HL-60 (cell line): ENCODE measurements around the gene RNF145.

Source experiments
- DNase-seq, 2 experiments: peaks; one replicate each; pipeline ENCODE4 v3.0.0-alpha.2; 2010 to 2020; ENCODE audit warnings: low read depth in 1 of 2, low spot score in 1 of 2
- H3K27ac ChIP-seq: fragments of 250-450 bp; sonication (Bioruptor Pico); replicated peaks from 2 replicates; pipeline ENCODE4 v1.5.1; 2020; ENCODE audit warnings: mild to moderate bottlenecking, moderate library complexity
- H3K27me3 ChIP-seq: fragments of 250-450 bp; sonication (Bioruptor Pico); 2 replicates; pipeline ENCODE4 v1.5.1; 2021; ENCODE audit warnings: mild to moderate bottlenecking, moderate library complexity; ENCODE audit not compliant: insufficient read depth, poor library complexity, severe bottlenecking
- H3K4me3 ChIP-seq: replicated peaks from 2 replicates; pipeline ENCODE4 v1.5.1; 2011; ENCODE audit warnings: mild to moderate bottlenecking, control low read depth, low read length; ENCODE audit not compliant: insufficient read depth
- CTCF ChIP-seq: IDR thresholded peaks from one replicate; pipeline ENCODE4 v1.5.1; 2011; ENCODE audit warnings: low read length, control low read depth, inconsistent platforms; ENCODE audit not compliant: insufficient read depth
- GABPA ChIP-seq: IDR thresholded peaks from 2 replicates; pipeline ENCODE4 v1.6.1; 2012; ENCODE audit warnings: low read depth
- POLR2AphosphoS5 ChIP-seq: IDR thresholded peaks from 2 replicates; pipeline ENCODE4 v1.6.1; 2012; ENCODE audit warnings: low read depth
- REST ChIP-seq: IDR thresholded peaks from 2 replicates; pipeline ENCODE4 v1.6.1; 2012; ENCODE audit warnings: low read depth; ENCODE audit not compliant: insufficient replicate concordance
- SPI1 ChIP-seq: IDR thresholded peaks from 2 replicates; pipeline ENCODE4 v1.6.1; 2012; ENCODE audit warnings: low read depth, mild to moderate bottlenecking, borderline replicate concordance

The RNF145 gene

DNA sequence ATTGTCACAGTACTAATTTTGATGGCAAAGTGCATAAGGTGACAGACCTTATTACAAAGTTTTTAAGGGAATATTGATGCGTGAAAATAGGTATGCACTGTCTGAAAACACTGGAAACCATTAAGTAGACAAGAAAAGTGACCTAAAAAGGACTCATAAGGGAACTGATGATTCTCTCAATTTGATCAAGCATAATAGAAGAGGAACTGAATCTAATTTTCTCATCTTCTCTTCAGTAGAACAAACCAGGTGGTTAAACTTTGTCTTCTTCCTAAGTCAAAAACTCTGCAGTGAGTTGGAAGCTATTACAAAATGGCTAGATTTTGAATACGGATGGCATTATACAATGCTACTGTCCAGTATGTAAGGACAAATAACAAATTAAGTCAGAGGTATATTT lies 53.4 kb downstream of the RNF145 start:
- no peak for DNase-seq
- no peaks in the 10 kb centered on the region for H3K27me3 ChIP-seq
- no peak for TF ChIP-seq SPI1
- no peak for TF ChIP-seq GABPA
- no peak for TF ChIP-seq REST
- no peak for TF ChIP-seq POLR2AphosphoS5
- TF ChIP-seq CTCF = no peak
- H3K27ac ChIP-seq = no peak overlapping the region
- H3K4me3 ChIP-seq = no peak overlapping the region

DNA sequence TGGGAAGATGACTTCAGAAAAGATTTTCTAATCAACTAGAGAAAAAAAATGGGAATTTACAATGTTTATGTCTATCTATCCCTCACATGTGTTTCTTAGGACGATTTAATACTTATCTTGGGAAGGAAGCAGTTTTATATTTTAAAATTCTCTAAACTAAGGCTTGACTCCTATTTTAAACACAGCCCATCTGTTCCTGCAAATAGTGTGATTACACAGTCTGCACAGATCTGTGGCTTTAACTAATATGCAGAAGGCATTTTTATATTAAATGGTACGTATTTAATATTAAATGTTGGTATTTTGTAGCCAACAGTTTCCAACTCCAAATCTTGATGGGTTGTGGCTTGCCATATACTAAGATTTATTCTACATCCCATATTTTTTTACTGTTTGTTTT lies 56.5 kb downstream of the RNF145 start:
- TF ChIP-seq POLR2AphosphoS5 (no peak), SPI1 (no peak)
- Histone ChIP-seq H3K27ac (no peak overlapping the region), H3K4me3 (no peak overlapping the region), H3K27me3 (peaks cover 2% of the 10 kb centered on the region)
- DNase-seq = no peak

GRCh38 chr5:159149085-159149484 lies 60.3 kb downstream of the RNF145 start:
- H3K27ac ChIP-seq = no peak overlapping the region
- TF ChIP-seq POLR2AphosphoS5 (no peak), CTCF (no peak)

DNA sequence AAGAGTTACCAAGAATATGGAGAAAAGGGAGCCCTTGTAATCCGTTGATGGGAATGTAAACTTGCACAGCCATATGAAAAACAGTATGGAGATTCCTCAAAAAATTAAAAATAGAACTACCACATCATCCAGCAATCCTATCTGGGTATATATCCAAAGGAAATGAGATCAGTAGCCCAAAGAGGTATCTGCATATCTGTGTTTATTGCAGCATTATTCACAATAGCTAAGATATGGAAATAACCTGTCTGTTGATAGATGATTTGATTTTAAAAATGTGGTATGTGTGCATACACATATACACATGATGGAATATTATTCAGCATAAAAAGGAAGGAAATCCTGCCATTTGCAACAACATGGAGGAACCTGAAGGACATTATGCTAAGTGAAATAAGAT lies 61.4 kb downstream of the RNF145 start:
- DNase-seq = no peak
- Histone ChIP-seq H3K27ac (no peak overlapping the region), H3K4me3 (no peak overlapping the region), H3K27me3 (peaks cover 4% of the 10 kb centered on the region)
- TF ChIP-seq POLR2AphosphoS5 (no peak), REST (no peak), SPI1 (no peak), GABPA (no peak), CTCF (no peak)

More at GRCh38 chr5:159149085-159149484, 60.3 kb downstream of the RNF145 start:
- DNase-seq = no peak
- H3K4me3 ChIP-seq = no peak overlapping the region
- H3K27me3 ChIP-seq = peaks cover 2% of the 10 kb centered on the region
